ENCODE results near the gene OR10A3. TPM values are rescaled to one million over a fixed set of nuclear protein-coding genes. Genes with fewer than 3 reads are reported as not detected.

Gene OR10A3
- total RNA-seq, 1 experiment from 2014 or later, result not detected

- H3K9me3 Mint-ChIP-seq, result peaks cover 7% of the 10 kb centered on the region
- no peak overlapping the region for H3K27ac Mint-ChIP-seq
- no peaks in the 10 kb centered on the region for H3K36me3 Mint-ChIP-seq
- TF ChIP-seq, protein P1, sequence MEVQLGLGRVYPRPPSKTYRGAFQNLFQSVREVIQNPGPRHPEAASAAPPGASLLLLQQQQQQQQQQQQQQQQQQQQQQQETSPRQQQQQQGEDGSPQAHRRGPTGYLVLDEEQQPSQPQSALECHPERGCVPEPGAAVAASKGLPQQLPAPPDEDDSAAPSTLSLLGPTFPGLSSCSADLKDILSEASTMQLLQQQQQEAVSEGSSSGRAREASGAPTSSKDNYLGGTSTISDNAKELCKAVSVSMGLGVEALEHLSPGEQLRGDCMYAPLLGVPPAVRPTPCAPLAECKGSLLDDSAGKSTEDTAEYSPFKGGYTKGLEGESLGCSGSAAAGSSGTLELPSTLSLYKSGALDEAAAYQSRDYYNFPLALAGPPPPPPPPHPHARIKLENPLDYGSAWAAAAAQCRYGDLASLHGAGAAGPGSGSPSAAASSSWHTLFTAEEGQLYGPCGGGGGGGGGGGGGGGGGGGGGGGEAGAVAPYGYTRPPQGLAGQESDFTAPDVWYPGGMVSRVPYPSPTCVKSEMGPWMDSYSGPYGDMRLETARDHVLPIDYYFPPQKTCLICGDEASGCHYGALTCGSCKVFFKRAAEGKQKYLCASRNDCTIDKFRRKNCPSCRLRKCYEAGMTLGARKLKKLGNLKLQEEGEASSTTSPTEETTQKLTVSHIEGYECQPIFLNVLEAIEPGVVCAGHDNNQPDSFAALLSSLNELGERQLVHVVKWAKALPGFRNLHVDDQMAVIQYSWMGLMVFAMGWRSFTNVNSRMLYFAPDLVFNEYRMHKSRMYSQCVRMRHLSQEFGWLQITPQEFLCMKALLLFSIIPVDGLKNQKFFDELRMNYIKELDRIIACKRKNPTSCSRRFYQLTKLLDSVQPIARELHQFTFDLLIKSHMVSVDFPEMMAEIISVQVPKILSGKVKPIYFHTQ (CRISPR knock-in tag; IDR thresholded peaks at IDR 0.05), result no peak
- TF ChIP-seq GRHL2 (CRISPR knock-in tag; IDR thresholded peaks at IDR 0.05; ENCODE audit: insufficient replicate concordance, severe bottlenecking) (no peak), ERG (CRISPR knock-in tag; IDR thresholded peaks at IDR 0.05) (no peak), ZNF416 (CRISPR knock-in tag; IDR thresholded peaks at IDR 0.05) (no peak), USF2 (CRISPR knock-in tag; IDR thresholded peaks at IDR 0.05) (no peak), USF1 (CRISPR knock-in tag; IDR thresholded peaks at IDR 0.05) (no peak), JAZF1 (CRISPR knock-in tag; IDR thresholded peaks at IDR 0.05) (no peak), TEAD4 (CRISPR knock-in tag; IDR thresholded peaks at IDR 0.05) (no peak), ZNF121 (CRISPR knock-in tag; IDR thresholded peaks at IDR 0.05) (no peak), ZNF219 (CRISPR knock-in tag; IDR thresholded peaks at IDR 0.05; ENCODE audit: borderline replicate concordance) (no peak), PRRX2 (CRISPR knock-in tag; IDR thresholded peaks at IDR 0.05) (no peak), IRF2 (CRISPR knock-in tag; IDR thresholded peaks at IDR 0.05; ENCODE audit: borderline replicate concordance, low read depth) (no peak), OVOL2 (CRISPR knock-in tag; IDR thresholded peaks at IDR 0.05; ENCODE audit: borderline replicate concordance) (no peak), ZNF281 (CRISPR knock-in tag; IDR thresholded peaks at IDR 0.05) (no peak), JUN (CRISPR knock-in tag; IDR thresholded peaks at IDR 0.05) (no peak), TP53 (CRISPR knock-in tag; IDR thresholded peaks at IDR 0.05) (no peak), GABPB1 (CRISPR knock-in tag; IDR thresholded peaks at IDR 0.05) (no peak)
- TF ChIP-seq, protein P2, sequence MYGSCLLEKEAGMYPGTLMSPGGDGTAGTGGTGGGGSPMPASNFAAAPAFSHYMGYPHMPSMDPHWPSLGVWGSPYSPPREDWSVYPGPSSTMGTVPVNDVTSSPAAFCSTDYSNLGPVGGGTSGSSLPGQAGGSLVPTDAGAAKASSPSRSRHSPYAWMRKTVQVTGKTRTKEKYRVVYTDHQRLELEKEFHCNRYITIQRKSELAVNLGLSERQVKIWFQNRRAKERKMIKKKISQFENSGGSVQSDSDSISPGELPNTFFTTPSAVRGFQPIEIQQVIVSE (CRISPR knock-in tag; IDR thresholded peaks at IDR 0.05; ENCODE audit: borderline replicate concordance), result no peak
- TF ChIP-seq, protein P3, sequence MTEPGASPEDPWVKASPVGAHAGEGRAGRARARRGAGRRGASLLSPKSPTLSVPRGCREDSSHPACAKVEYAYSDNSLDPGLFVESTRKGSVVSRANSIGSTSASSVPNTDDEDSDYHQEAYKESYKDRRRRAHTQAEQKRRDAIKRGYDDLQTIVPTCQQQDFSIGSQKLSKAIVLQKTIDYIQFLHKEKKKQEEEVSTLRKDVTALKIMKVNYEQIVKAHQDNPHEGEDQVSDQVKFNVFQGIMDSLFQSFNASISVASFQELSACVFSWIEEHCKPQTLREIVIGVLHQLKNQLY (CRISPR knock-in tag; IDR thresholded peaks at IDR 0.05), result no peak
- TF ChIP-seq, protein P4, sequence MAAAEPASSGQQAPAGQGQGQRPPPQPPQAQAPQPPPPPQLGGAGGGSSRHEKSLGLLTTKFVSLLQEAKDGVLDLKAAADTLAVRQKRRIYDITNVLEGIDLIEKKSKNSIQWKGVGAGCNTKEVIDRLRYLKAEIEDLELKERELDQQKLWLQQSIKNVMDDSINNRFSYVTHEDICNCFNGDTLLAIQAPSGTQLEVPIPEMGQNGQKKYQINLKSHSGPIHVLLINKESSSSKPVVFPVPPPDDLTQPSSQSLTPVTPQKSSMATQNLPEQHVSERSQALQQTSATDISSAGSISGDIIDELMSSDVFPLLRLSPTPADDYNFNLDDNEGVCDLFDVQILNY (CRISPR knock-in tag; IDR thresholded peaks at IDR 0.05), result no peak
- no peaks in the 10 kb centered on the region for H3K27me3 Mint-ChIP-seq (ENCODE audit: low read depth)
- no peak overlapping the region for H3K4me3 Mint-ChIP-seq
- ATAC-seq (no peak), DNase-seq (ENCODE audit: low spot score) (no peak)
- peaks cover 6% of the 10 kb centered on the region; the same call in 1 of the 2 replicates for H3K4me1 Mint-ChIP-seq
- ChIA-PET CTCF (interaction anchor here (1.2 kb wide), 1 partner anchor 51 kb away, joined by 3 read pairs; the partner anchor contains the start of gene EIF3F), POLR2A (interaction anchor here (0.6 kb wide), 1 partner anchor 32 kb away, joined by 4 read pairs; no protein-coding TSS in a partner anchor)
Measured at GRCh38 chr11:7936615-7937014, 4.9 kb downstream of the OR10A3 start.

Data from WTC11 (cell line).